GM12878 (cell line): Measurements from ENCODE around the gene PPP1R13L. TPM values are rescaled to one million over a fixed set of nuclear protein-coding genes. Genes with fewer than 3 reads are reported as not detected.

Experiments
- BHLHE40 ChIP-seq, 2 experiments: fragments of 450-650 bp in 1 of 2; IDR thresholded peaks; 2 replicates each; pipeline ENCODE4 v1.6.1; 2011 to 2017; ENCODE audit warnings: low read depth in 2 of 2, borderline replicate concordance in 1 of 2, improper control_type of control experiment in 1 of 2, low read length in 1 of 2, mild to moderate bottlenecking in 1 of 2
- CBX5 ChIP-seq: sonication (generic); IDR thresholded peaks from 2 replicates; pipeline ENCODE4 v1.6.1; 2016; ENCODE audit warnings: low read depth, moderate library complexity, mild to moderate bottlenecking, inconsistent platforms
- FOS ChIP-seq: IDR thresholded peaks from 3 replicates; pipeline ENCODE4 v1.6.1; 2011; ENCODE audit warnings: borderline replicate concordance; ENCODE audit not compliant: insufficient read length; ENCODE audit errors: extremely low read depth
- HCFC1 ChIP-seq: fragments of 150-350 bp; IDR thresholded peaks from 2 replicates; pipeline ENCODE4 v1.6.1; 2014; ENCODE audit warnings: low read length
- MXI1 ChIP-seq: fragments of 150-350 bp; IDR thresholded peaks from 2 replicates; pipeline ENCODE4 v1.6.1; 2011; ENCODE audit warnings: low read depth, mild to moderate bottlenecking, inconsistent platforms, low read length, improper control_type of control experiment
- POLR2A ChIP-seq: IDR thresholded peaks from 2 replicates; pipeline ENCODE4 v1.6.1; 2011; ENCODE audit warnings: low read depth, mild to moderate bottlenecking, low read length
- POLR2AphosphoS2 ChIP-seq: IDR thresholded peaks from 2 replicates; pipeline ENCODE4 v1.6.1; 2011; ENCODE audit warnings: low read depth, mild to moderate bottlenecking, low read length, improper control_type of control experiment, moderate library complexity
- TARDBP ChIP-seq: IDR thresholded peaks from 2 replicates; pipeline ENCODE4 v1.6.1; 2016; ENCODE audit warnings: borderline replicate concordance
- polyA plus RNA-seq, 11 experiments: library from polyadenylated mRNA; depleted of rRNA in 4 of 11; unstranded in 6 of 11; stranded (reverse) in 5 of 11; fragments of >200 nt; fragmentation: Nextera tagmentation in 4 of 11; fragmentation: Illumina TruSeq in 1 of 11; extraction: Ambion mirVana in 4 of 11; extraction: Trizol in 1 of 11; gene quantifications; 1 replicate in 1 of 11; 2 replicates in 10 of 11; pipeline versions ENCODE4 v1.2.1 to v1.2.3, GENCODE V29; 2011 to 2016; ENCODE audit warnings: inconsistent platforms in 2 of 11, missing spikeins in 2 of 11, low read depth in 1 of 11
- total RNA-seq, 4 experiments: library from RNA; depleted of rRNA in 3 of 4; stranded (reverse); fragments of >200 nt in 3 of 4; fragmentation: Illumina TruSeq in 1 of 4; extraction: Trizol in 1 of 4; gene quantifications; 2 replicates each; pipeline versions ENCODE4 v1.2.1 to v1.2.3, GENCODE V29; 2013 to 2021
- TF ChIP-seq, protein P1 (sequence below): fragments of 450-650 bp; formaldehyde crosslinking; IDR thresholded peaks from 2 replicates; pipeline ENCODE4 v1.5.0; 2022; ENCODE audit warnings: mild to moderate bottlenecking, missing genetic modification characterization

The PPP1R13L gene
- total and polyA plus RNA-seq, 10 of the 15 experiments (the other 5 are each of a cell fraction or from before 2014, with no cell fraction given) = 0.40 to 10.0 (median 2.5) TPM

DNA sequence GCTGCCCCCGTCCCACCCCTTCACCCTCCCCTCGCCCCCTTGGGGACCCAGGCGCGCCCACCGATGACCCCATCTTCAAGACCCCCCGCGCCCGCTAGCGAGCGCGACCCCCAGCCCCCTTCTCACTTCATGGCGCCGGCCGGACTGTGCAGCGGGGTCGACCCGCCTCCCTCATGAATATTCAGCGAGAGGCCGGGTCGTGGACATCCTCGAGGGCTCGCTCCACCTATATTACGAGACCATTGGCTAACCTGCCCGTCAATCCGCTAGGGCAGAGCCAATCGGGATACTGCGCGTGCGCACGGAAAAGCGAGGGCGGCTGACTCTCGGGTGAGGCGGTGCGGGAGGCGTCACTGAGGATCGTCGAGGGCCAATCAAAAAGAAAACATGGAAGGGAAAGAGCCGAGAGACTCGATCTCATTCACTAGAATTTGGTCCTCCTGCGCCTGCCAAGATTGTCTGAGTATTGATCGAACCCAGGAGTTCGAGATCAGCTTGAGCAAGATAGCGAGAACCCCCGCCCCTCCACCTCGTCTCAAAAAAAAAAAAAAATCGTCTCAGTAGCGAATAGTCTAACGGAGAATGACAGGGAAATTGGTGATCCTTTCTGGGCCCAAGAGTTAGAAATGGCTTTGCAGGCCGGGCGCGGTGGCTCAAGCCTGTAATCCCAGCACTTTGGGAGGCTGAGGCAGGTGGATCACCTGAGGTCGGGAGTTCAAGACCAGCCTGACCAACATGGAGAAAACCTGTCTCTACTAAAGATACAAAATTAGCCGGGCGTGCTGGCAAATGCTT lies 34.3 kb downstream of the PPP1R13L start, which contains the start of gene ERCC2 (continued):
- TF ChIP-seq TARDBP (no peak), HCFC1 (peak; percentile 33), FOS (peak; percentile 81), CBX5 (no peak), POLR2AphosphoS2 (no peak), MXI1 (peak; percentile 40; the same call in 1 of the 2 replicates), POLR2A (peak; percentile 72), BHLHE40 (IDR thresholded peaks at IDR 0.05; ENCODE audit: borderline replicate concordance in 1 of 2, low read depth in 2 of 2, low read length in 1 of 2) (peak; percentile 46 to 86; a peak in 3 of 4 replicates)
- TF ChIP-seq, protein P1, sequence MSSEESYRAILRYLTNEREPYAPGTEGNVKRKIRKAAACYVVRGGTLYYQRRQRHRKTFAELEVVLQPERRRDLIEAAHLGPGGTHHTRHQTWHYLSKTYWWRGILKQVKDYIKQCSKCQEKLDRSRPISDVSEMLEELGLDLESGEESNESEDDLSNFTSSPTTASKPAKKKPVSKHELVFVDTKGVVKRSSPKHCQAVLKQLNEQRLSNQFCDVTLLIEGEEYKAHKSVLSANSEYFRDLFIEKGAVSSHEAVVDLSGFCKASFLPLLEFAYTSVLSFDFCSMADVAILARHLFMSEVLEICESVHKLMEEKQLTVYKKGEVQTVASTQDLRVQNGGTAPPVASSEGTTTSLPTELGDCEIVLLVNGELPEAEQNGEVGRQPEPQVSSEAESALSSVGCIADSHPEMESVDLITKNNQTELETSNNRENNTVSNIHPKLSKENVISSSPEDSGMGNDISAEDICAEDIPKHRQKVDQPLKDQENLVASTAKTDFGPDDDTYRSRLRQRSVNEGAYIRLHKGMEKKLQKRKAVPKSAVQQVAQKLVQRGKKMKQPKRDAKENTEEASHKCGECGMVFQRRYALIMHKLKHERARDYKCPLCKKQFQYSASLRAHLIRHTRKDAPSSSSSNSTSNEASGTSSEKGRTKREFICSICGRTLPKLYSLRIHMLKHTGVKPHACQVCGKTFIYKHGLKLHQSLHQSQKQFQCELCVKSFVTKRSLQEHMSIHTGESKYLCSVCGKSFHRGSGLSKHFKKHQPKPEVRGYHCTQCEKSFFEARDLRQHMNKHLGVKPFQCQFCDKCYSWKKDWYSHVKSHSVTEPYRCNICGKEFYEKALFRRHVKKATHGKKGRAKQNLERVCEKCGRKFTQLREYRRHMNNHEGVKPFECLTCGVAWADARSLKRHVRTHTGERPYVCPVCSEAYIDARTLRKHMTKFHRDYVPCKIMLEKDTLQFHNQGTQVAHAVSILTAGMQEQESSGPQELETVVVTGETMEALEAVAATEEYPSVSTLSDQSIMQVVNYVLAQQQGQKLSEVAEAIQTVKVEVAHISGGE (CRISPR knock-in tag) = no peak
